ENCODE results near the gene MAPK10.

The MAPK10 gene

DNA sequence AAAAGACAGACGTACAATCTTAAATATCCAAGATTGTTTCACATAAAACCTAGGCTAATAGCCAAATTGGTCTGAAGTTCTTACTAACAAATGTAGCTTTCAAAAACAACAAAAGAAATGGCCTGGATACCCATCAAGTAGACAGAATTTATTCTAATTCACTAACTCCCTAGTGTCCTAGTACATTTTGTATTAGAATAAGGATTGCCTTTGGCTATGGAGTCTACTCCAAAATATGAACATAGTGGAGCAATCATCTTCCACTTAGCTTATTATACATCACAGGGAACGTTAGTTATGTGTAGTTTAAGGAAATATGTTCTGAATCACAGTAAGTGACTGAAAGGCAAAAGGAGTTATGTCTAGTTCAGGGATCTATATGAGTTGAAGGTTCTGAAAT is 81.7 kb downstream of the MAPK10 start:
- no peak for DNase-seq (ENCODE audit: low spot score)

DNA sequence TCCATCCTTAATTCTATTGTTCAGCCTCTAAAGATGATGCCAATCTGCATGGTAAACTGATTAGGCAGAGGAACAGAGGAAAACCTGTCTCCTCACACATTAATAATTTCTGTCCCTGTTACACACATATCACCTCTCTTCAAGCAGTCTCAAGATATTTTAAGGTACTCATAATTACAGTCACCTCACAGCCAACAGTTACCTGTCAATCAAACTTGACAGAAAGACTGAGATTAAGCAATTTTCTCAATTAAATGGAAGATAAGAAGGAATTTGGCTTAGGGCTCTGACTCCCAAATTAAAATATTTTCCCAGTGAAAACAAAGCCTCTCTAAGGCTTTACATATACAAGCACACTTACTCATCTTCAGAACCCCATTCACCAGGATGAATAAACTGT is 85.2 kb downstream of the MAPK10 start:
- DNase-seq (ENCODE audit: low spot score), result no peak

DNA sequence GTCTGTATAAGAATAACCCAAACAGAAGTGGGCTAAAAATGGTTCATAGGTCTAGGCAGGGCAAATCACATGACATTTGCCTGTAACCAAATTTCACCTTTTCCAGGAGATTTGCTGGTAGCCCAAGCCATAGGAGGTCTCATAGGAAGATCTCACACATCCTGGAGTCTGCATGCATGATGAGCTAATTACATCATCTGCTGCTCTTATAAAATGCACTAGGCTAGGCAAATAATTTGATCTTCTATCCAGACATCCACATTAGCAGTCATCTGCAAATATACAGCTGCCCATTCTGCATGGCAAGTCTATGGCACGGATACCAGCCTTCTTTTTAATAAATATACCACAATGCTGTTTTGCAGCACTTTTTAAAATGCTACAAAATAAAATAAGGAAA is 87.2 kb downstream of the MAPK10 start:
- DNase-seq (ENCODE audit: low spot score), result no peak

DNA sequence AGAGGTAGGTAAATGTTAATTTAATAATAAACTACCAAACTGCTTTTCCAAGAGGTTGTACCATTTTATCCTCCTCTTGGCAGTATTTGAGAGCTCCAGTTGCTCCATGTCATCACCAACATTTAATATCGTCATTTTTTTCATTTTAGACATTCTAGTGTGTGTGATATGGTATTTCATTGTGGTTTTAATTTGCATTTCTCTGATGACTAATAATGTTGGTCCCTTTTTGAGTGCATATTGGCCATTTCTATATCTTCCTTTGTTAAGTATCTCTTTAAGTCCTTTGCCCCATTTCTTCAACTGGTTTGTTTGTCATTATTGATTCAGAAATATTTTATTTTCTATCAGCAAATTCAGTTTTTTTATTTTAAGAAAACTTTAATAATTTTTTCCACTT is 88.8 kb downstream of the MAPK10 start:
- no peak for DNase-seq (ENCODE audit: low spot score)

DNA sequence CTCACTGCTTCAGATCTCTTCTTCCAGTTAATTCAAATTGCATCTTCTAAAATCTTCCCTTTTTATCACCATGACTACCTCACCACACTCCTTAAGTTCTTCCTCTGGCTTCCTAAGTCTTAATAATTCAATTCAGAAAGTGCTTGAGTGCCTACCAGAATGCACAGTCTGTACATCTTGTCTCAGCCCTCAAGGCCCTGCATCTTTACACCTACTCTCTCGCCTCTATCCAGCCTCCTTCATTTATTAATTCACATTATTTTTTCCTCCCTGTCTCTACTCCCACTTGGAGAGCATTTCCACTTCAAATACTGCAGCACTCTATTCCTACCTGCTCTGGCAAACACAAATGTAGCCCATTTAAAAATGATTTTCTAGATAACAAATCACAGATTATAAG is 90.5 kb downstream of the MAPK10 start:
- no peak for DNase-seq (ENCODE audit: low spot score)

DNA sequence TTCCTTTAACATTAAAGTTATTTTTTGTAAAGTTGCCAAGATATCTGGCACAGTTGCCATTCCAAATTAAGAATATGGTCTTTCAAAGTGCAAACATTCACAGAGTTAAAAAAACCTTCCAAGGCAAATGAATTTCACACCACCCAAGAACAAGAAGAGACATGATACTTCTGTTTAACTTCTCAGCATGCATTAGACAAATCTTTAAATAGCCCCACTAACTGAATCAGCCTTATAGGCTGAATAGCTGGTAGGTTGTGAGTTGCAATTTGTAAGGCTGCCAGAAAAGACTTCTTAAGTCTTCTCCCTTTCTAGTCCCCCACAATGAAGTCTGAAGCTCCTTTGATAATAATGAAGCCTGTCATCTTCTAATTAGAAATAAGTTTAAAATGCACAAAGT is 95.6 kb downstream of the MAPK10 start:
- DNase-seq (ENCODE audit: low spot score), result no peak

DNA sequence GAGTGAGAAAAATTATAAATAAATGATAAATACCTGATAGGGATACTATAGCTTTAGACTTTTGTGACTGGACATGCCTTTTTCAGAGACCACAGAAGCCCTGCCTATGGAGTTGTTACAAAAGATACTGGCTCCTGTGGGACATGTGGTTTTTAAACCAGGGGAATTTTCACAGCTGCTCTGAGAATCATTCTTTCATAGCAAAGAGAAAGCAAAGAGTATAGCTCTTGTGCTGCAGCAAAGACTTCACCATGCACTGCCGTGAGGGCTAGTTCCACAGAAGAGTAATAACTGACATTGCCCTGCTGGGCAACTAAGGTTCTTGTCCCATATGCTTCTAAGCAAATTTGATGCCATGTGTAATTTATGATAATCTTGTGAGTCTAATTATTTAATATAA is 98.2 kb downstream of the MAPK10 start:
- DNase-seq (ENCODE audit: low spot score), result no peak

DNA sequence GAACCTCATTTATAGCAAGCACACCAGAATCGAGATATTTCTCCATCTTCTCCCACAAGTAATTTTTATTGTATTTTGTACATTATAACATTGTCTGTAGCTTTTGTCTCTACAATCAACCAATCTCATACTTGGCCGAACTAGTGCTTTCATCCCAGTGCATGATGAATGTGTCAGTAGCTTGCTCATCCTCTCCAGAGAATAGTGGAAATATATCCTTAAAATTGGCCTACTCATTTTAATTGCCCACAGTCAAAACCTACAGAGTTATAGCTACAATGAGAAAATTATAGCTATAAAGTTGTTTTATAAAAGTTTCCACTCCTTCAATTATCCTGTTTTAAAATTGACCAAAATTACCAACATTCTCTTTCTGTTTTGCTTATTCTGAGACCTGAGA is 103.8 kb downstream of the MAPK10 start:
- DNase-seq (ENCODE audit: low spot score), result no peak

DNA sequence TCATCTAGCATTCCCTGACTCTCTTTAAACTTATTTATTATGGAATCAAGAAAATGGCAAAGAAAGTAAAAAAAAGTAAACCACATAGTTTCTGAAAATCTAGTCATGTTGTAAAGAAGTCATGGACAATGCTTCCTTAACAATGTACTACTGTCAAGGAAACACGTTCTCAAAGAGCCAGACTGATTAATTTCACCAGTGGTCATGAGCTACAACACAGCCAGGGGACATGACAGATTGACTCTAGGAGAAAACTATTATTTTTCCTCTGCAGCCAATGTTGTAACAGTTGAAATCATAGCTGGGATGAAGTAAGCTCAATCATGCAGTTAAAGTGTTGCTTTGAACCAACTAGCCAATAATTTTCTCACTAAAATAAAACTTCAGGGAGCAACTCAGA is 109.2 kb downstream of the MAPK10 start:
- DNase-seq (ENCODE audit: low spot score), result no peak

DNA sequence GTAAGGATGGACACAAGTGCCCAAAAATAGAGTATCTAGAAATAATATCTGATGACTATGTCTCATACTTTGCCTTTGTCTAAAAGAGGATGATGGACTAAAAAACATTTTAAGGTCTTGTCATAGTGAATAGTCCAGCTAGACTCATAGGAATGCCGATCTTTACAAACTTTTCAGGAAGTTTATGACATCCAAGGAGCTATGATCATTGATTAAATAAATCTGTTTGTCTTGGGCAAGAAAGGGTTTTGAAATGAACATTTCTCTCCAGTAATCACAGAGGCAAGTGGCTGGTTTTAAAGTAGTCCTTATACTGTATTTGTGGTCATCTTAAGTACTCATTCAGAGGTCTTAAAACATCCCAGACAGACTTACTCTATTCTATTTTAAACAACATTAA is 109.8 kb downstream of the MAPK10 start:
- DNase-seq (ENCODE audit: low spot score), result no peak

DNA sequence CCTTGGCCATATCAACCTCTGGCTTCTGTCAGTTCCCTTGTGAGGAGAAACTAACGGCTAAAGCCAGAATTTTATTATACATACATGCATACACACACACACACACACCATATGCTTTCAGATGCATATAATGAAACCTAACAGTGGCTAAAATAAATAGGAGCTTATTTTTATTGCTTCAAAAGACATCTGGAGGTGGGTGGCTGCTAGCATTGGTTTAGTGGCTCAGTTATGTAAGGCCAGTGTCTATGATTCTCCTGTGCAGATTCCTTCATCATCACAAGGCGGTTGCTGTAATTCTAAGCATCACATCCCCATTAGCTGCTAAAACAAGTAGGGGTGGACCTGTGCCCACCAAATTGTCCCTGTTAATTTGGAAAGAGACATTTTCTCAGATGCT is 110.8 kb downstream of the MAPK10 start:
- DNase-seq (ENCODE audit: low spot score), result no peak

DNA sequence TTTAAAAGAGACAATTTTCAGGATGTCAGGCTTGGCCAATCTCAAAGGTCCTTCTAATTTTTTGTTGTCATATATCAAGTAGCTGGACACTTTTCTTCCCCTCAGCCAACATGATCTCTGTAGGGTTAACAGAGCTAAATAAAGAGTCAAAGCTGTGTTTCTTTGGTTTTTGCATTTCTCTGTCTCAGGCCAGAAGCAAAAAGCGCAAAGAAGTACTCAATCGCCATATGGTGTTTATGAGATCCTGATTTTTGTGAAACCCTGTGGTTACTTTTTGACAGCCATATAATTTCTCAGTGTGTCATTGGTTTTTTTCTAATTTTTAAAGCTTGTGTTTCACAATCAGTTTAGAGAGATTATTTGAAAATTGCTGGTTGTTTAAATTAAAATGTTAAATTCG is 111.9 kb downstream of the MAPK10 start:
- DNase-seq (ENCODE audit: low spot score), result no peak

DNA sequence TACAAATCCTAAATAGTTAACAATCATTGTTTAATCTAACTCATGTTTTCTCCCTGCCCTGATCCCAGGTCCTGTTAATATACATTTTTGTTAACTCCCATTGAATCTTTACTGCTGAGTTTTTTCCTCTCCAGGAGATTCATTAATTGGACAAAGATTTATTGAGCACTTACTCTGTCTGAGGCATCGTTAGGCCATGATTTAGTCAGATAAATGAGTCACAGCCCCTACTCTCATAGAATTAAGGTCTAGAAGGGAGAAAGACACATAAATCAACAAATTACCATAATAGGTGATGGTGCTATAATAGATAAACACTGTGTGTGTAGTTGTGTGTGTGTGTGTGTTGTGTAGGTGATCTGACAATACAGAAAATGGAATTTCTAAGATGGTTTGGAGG is 112.5 kb downstream of the MAPK10 start:
- no peak for DNase-seq (ENCODE audit: low spot score)

DNA sequence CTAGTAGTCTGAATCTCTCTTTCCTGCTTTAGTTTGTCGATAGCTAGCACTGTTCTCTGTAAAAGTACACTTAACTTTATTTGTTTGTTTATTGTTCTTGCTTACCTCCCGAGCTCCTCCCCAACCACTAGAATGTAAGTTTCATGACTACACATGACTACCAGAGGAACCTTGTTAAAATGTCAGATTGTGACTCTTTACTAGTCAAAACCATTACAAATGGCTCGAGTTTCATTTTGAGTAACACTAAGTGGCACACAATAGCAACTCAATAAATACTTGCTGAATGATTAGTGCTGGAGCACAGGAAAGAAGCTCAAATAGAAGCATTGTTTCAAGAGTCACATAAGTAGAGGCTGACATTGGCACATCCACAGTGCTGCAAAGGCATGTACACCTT is 116.1 kb downstream of the MAPK10 start:
- no peak for DNase-seq (ENCODE audit: low spot score)

DNA sequence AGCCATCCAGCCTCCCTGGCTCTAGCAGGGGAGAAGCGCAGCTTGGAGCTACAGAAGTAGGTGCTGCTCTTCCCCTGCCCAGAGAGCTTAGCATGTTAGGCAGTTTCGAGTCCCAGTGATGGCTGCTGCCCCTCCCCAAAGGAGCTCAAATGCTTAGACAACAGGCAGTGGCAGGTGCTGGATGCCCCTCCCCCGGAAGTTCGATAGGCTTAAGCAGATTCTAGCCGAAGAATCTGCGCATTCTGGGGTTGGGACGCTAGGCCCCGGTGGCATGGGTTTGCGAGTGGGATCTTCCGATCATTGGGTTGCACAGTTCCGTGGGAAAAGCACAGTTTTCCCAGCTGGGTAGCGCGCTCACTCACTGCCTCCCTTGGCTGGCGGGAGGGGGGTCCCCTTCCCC is 117.2 kb downstream of the MAPK10 start:
- no peak for DNase-seq (ENCODE audit: low spot score)

DNA sequence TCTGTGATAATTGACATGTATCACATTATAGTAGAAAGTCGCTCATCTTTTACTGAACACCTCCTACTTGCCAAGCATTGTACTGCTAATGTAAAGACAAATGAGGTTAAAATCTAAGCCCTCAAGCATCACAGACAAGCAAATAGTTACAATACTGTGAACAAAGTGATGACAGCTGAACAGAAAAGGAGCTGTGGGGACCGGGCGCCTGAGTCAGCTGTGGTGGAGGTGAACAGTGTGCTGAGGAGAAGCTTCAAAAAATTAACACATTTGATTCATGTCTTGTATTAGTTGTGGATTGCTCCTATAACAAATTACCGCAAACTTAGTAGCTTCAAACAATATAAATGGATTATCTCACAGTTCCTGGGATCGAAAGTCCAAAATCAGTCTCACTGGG is 124.3 kb downstream of the MAPK10 start:
- no peak for DNase-seq (ENCODE audit: low spot score)

DNA sequence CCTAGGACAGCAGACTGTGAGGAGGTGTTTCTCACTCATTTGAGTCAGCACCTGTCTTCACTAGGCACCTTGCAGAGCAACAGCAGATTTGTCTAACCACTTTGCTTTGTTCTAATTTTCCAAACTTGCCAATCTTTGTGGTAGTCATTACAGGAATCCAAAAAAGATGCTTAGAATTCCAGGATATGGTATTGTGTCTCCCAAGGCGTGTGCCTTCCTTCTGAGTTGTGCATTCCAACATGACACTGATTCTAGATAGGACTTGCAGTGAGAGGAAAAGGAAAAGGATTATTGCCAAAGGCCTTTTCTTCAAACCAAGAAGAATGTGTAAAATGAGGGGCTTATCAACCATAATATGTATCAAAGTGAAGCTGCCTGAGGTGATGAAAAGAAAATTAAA is 126.2 kb downstream of the MAPK10 start:
- peak; percentile 16 for DNase-seq (ENCODE audit: low spot score)

DNA sequence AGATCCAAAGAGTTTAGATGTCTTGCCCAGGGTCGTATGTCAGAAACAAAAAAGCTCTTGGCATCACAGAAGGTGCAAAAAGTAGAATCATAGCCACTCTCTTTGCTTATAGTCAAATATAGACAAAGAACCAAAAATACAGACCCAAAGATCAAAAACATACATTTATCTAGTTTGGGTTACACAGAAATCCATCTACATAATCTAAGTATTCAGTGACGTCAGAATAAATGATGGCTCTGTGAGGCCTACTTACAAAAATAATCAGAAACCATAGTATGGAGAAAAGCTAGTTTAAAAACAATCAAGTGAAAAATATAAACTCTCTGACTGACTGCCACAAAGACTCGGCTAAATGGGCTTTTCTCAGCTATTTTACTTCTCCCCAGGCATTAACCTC is 126.8 kb downstream of the MAPK10 start:
- no peak for DNase-seq (ENCODE audit: low spot score)

DNA sequence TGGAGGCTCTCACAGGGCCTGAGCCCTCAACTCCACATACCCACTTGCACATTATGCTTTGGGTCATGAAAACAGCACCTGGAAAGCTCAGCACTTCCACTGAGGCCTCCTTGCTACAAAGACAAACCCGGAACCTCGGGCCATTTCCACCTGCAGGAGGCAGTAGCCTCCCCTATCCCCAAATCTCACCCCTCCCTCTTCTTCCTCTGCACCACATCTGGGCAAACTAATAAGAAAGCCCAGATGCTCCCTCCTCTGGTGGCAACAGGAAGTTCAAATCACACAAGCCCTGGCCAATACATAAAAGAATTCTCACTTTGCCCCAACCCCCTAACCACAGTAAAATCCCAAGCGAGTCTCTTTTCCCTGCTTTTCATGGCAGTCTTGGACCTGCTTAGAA is 136.4 kb downstream of the MAPK10 start:
- peak; percentile 32 for DNase-seq (ENCODE audit: low spot score)

DNA sequence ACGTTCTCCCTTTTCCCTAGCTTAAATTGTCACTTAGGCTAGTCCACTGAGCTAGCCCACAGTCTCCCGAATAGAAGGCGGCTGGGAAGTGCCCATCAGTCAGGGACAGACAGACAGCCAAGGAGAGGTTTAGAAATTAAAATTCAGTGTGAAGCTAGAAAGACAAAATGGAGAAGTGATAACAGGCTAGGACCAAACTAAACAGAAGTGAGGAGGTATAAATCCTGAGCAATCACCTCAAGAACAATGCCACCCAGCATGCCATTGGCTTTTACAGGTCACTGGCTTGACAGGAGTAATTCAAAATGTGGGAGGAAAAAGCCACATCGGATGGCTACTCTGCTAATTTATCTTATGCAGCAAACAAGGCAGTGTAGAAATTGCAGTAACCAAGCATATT is 138.9 kb downstream of the MAPK10 start:
- no peak for DNase-seq (ENCODE audit: low spot score)

DNA sequence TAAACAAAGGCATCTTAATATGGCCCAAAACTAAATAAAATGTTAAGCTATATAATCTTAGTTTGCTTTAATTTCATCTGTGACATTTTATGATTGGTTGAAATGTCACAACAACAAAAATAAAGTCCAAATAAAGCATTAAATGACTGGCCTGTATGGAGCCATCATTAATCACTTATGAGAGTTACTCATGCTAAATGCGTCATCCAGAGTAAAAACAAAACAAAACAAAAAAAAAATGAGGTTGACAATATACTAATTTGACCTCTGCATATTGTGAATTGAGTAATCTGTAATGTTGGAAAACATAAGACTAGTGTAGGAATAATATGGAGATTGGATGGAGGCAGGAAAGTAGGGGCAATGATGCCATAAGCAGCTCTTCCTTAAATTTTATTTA is 139.7 kb downstream of the MAPK10 start:
- DNase-seq (ENCODE audit: low spot score), result no peak

DNA sequence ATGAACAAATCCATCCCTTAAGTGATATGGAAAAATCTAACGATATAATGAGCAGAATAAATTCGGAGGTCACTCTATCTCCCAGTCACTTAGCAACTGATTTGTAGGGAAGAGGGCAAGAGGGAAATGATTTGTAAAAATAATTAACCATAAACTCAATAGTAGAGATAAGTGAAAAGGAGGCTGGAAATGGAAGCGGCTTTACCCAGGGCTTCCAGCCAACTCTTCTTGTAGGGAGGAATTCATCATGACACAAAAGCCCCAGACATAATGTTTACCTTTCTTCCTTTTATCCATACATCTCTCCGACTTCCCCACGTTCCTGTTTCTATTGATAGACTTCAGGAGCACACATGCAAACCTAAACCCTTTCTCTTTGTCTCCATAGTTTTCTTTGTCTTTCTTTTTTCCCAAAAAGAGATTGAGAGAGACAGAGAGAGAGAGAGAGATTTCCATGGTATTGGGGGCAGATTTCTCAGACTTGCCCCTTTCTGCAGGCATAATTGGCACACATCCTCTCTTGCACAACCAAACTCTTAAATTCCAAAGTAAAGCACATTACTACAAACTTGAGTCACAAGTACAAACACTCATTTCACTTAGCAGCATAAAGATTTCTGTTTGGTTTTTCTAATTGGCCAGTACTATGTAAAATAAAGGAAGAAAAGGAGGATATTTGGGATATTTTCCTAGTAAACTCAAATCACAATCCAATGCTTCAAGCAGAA is 140.9 kb downstream of the MAPK10 start:
- no peak for DNase-seq (ENCODE audit: low spot score)

DNA sequence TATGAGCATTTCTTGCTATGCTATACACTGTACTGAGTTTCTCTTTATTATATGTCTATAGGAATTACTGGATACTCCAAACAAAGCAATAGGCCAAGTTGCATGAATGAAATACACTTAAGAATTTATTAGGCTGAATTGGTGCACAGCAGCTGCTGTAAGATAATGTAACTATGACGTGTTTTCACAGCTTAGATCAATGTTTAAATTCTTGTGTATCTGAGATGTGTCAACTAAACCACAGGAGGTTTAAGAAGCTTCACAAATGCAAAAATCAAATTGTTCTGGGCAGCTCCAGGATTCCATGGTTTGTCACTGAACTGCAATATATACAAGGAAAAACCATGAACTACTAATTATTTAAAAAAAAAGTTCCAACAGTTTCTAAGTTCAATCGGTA is 156.7 kb downstream of the MAPK10 start:
- no peak for DNase-seq (ENCODE audit: low spot score)

DNA sequence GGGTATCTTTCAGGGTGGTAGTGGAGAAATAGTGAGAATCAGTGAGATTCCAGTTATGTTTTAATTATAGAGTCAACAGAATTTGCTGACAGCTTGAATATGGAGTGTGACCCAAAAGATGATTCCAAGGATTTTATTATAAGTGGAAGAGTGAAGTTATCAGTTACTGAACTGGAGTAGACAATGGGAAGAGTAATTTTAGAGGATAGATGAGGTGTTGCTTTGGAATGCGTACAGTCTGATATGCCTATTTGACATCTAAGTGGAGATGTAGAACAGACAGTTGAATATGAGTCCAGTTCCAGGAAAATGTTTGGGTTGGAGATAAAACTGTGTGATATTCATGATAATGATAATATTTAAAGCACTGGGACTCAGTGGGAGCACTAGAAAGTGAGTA is 174.2 kb downstream of the MAPK10 start:
- no peak for DNase-seq (ENCODE audit: low spot score)

DNA sequence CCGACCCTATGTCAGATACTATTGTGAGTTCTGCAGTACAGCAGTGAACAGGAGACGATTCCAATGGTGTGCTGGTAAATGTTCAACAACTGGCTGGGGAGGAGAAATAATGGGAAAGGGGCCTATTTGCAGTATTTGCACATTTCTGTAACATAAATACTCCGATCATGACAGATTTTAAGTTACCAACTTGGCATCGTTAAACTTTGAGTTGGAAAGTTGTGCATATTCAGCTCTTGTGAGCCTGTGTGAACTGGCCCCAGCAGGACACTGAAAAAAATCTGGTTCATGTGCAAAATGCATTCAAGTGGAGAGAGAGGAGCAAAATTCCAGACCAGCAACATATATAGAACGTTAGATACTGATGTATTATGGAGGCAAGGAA is 175.0 kb downstream of the MAPK10 start:
- DNase-seq (ENCODE audit: low spot score), result no peak
